Measurements from ENCODE around the gene INHA.

The INHA gene

GRCh38 chr2:219574484-219575311, 2.6 kb downstream of the INHA start:
- DNase-seq (ENCODE audit: low read depth) = no peak

- DNase-seq (ENCODE audit: low read depth) = no peak
These were observed 3.7 kb downstream of the INHA start for GRCh38 chr2:219575566-219576504.

- DNase-seq (ENCODE audit: low read depth) = no peak
These were observed 4.6 kb downstream of the INHA start for GRCh38 chr2:219576505-219577388.

- peak; percentile 66 for DNase-seq (ENCODE audit: low read depth)
These were observed 6.9 kb downstream of the INHA start for GRCh38 chr2:219578811-219579613.

DNA sequence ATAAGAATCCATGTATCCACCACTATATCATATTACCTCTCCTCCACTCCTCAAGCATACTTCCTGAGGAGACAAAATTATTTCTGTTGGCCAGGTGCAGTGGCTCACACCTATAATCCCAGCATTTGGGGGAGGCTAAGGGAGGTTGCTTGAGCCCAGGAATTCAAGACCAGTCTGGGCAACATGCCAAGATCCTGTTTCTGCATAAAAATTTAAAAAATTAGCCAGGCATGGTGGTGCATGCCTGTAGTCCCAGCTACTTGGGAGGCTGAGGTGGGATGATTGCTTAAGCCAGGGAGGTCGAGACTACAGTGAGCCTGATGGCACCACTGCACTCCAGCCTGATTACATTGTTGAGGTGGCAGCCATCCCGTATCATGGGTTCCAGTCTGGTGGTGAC, 9.2 kb downstream of the INHA start:
- no peak for DNase-seq (ENCODE audit: low read depth)

DNA sequence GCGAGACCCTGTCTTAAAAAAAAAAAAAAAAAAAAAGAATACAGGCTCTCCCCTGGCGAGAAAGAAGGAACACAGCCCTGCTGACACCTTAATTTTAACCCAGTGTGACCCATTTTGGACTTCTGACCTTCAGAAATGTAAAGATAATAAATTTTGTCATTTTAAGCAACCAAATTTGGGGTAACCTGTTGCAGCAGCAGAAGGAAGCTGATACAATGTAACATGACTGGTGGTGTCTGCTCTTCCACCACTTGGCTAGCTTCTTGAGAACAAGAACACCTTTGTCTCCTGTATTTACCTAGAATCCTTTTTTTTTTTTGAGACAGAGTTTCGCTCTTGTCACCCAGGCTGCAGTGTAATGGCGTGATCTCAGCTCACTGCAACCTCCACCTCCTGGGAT, 19.0 kb downstream of the INHA start:
- DNase-seq (ENCODE audit: low read depth) = no peak

DNA sequence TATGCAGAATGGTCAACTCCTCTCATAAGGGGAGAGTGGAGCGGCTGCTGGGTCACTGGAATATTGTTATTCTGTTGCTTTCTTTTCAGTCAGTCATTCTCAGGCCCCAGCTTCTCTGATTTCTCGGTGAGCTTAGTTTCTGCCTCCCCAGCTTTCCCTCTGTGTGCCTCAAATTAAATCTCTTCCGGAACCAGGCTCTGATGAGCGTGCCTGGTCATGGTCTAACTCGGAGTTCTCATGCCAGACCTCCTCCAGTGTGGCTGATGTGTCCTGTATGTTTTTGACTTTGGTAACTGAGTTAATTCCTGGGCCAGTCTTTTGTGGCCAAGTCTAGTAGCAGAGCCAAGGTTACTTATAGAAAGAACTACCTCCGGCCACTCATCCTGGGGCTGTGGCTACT, 20.6 kb downstream of the INHA start:
- DNase-seq (ENCODE audit: low read depth) = no peak

DNA sequence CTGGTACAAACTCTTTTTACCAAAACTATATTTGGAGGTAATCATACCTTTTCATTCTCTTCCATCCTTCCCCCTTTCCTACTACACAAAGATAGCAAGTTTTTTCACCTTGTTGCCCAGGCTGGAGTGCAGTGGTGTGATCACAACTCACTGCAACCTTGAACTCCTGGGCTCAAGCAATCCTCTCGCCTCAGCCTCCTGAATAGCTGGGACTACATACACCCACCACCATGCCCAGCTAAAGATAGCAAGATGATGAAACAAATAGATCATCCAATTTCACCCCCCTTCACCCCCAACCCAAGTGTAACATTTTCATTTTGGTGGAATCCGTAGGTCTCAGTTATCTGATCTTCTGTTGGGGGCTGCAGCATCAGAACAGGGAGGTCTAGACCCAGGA, 21.0 kb downstream of the INHA start:
- no peak for DNase-seq (ENCODE audit: low read depth)

DNA sequence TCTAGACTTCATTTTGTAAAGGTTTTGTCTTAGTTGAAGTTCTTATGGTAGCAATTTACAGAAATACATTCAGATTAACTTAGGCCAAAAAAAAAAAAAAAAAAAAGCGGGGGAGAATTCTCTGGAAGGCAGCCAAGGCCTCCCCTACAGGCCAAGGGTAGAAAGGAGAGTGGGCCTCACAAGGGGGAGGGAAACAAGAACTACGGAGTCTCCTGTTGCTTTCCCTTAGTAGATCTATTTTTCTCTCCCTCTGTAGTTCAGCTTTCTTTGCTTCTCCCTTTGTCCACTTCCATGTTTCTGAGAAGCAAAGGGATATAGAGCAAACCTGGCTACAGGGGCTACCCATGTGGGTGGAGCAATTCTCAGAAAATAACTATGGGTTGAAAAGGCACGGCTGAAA, 23.1 kb downstream of the INHA start:
- no peak for DNase-seq (ENCODE audit: low read depth)

- no peak for DNase-seq (ENCODE audit: low read depth)
These were observed 24.9 kb downstream of the INHA start for GRCh38 chr2:219596954-219597551.

DNA sequence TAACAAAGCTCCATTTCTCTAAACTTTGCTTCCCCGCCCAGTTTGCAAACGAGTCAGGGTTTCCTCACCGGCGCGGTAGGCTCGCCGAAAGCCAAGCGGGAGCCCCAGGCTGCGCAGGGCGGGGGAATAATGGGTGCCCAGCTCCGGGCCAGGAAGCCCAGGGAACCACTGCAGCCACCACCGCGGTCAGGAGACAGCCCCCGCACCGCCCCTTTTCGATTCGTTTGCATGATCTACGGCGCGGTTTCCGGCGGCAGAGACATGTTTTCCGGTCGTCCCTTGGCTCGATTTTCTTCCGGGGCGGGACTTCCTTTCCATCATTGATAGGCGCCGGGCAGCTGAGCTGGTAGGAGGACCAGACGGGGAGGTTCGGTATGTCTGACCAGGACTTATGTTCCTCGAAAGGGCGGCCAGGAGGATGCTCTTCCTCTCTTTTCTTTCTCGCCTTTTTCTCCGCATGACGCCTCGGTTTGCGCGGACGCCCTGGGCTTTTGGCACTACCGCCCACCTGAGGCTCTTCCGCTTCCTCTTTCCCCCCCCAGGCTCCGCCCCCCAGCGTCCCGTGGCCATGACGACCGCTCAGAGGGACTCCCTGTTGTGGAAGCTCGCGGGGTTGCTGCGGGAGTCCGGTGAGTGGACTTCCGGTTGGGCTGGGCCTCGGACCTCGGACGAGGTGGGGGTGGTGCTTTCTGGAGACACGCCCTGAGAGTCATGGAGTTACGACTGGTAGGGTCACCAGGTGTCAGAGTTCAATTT, 25.6 kb downstream of the INHA start, which contains the start of gene STK11IP:
Gene STK11IP (plus strand): TSS at position 306 of the 756 bp plus-strand sequence. CDS start 263 bp downstream, at position 569.
- DNase-seq (ENCODE audit: low read depth) = peak; percentile 97

GRCh38 chr2:219598308-219599078, 26.4 kb downstream of the INHA start:
- DNase-seq (ENCODE audit: low read depth) = no peak

DNA sequence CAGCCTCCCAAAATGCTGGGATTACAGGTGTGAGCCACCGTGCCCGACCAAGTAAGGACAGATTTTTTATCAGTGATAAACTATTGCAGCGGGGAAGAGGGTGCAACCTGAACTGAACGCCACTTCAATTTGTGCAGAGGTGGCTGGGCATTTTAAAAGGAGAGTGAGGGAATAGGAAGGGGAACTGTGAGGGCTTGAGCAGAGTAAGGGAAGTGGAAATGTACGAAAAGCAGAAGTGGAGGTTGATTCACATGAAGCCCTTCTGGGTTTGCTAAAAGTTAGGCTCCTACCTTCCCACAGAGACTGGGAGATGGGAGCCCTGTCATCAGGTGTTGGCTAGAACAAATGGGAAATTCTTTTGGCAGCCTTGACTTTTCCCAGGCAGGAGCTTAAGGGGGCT, 31.7 kb downstream of the INHA start:
- DNase-seq (ENCODE audit: low read depth) = no peak

DNA sequence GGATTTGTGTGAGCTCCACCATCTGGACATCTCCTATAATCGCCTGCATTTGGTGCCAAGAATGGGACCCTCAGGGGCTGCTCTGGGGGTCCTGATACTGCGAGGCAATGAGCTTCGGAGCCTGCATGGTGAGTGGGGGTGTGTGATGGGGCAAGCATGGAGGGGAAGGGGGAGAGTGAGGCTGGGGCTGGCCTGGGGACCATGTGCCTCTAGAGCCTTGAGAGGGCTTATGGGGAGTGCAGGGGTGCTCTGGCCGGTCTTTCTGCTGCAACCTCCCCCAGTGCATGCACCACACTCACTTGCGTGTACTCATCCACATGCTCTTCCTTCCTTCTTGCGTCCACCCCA, 33.5 kb downstream of the INHA start:
- DNase-seq (ENCODE audit: low read depth) = no peak

DNA sequence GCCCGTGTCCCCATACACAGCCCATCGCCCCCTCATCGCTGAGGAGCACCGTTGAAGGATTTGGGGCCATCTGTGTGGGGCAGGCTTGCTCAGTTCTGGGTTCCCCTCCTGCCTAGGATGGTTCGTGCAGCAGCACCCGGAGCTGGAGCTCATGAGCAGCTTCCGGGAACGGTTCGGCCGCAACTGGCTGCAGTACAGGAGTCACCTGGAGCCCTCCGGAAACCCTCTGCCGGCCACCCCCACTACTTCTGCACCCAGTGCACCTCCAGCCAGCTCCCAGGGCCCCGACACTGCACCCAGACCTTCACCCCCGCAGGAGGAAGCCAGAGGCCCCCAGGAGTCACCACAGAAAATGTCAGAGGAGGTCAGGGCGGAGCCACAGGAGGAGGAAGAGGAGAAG, 35.8 kb downstream of the INHA start:
- no peak for DNase-seq (ENCODE audit: low read depth)

DNA sequence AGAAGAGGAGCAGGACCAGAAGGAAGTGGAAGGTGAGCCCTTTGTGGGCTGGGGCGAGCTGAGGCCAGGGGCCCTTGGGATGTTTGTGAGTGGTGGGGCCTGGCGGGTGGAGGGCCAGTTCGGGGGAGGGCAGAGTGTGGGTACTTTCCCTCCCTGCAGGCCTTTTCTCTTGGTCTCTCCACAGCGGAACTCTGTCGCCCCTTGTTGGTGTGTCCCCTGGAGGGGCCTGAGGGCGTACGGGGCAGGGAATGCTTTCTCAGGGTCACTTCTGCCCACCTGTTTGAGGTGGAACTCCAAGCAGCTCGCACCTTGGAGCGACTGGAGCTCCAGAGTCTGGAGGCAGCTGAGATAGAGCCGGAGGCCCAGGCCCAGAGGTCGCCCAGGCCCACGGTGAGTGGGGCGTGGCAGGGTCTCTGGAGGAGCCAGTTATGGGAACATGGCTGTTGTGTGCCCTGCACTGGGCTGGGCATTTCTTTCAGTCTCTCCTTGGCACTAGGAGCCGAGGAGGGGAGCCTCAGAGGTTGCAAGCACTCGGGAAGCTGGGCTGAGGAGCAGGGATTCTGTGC, 36.4 kb downstream of the INHA start:
- DNase-seq (ENCODE audit: low read depth) = no peak

GRCh38 chr2:219609149-219609750, 37.1 kb downstream of the INHA start:
- DNase-seq (ENCODE audit: low read depth) = no peak

GRCh38 chr2:219611306-219611705, 39.2 kb downstream of the INHA start:
- DNase-seq (ENCODE audit: low read depth) = no peak
